ENCODE results near the gene TRPC4. TPM values are rescaled to one million over a fixed set of nuclear protein-coding genes. Genes with fewer than 3 reads are reported as not detected.

Gene TRPC4
- total and polyA plus RNA-seq, 2 donors (not counting 1 experiment from before 2014, with no cell fraction given): not detected

DNA sequence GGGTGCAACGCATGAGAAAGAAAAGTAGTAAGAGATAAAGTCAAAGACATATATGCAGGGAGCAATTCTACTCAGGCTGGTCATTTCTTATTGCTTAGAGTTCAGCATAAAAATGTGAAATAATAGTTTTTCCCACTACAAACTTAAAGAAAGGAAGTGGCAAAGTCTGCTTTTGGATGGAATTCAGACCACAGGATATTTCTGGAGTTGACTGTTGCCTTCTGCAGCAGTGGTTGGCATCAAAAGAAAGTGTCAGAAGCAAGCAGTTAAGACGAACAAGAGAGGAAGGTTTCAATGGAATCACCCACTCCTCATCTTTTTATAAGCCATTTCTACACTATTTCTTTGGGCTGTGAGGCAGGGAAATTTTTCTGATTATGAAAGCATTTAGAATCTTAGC is 36.2 kb upstream of the TRPC4 start:
- no peak overlapping the region for H3K4me3 ChIP-seq (ENCODE audit: control extremely low read depth in 1 of 5, extremely low read depth in 1 of 5, insufficient read depth in 1 of 5, low read depth in 2 of 5, low read length in 4 of 5)
- Mint-ChIP-seq H3K4me1 (no peaks in the 10 kb centered on the region), H3K4me3 (no peak overlapping the region), H3K9me3 (ENCODE audit: insufficient read depth) (peaks cover 2% of the 10 kb centered on the region), H3K27ac (no peak overlapping the region), H3K27me3 (no peaks in the 10 kb centered on the region)
- no peak overlapping the region for H3K9ac ChIP-seq (ENCODE audit: low read length)
- no peak overlapping the region for H2AFZ ChIP-seq (ENCODE audit: insufficient read depth, low read depth, low read length, poor library complexity, severe bottlenecking)
- no peaks in the 10 kb centered on the region for H3K27me3 ChIP-seq (replicated peaks in 1 of 4; ENCODE audit: control extremely low read depth in 1 of 4, control insufficient read depth in 3 of 4, insufficient read depth in 4 of 4, low read length in 3 of 4)
- TF ChIP-seq, protein P1, sequence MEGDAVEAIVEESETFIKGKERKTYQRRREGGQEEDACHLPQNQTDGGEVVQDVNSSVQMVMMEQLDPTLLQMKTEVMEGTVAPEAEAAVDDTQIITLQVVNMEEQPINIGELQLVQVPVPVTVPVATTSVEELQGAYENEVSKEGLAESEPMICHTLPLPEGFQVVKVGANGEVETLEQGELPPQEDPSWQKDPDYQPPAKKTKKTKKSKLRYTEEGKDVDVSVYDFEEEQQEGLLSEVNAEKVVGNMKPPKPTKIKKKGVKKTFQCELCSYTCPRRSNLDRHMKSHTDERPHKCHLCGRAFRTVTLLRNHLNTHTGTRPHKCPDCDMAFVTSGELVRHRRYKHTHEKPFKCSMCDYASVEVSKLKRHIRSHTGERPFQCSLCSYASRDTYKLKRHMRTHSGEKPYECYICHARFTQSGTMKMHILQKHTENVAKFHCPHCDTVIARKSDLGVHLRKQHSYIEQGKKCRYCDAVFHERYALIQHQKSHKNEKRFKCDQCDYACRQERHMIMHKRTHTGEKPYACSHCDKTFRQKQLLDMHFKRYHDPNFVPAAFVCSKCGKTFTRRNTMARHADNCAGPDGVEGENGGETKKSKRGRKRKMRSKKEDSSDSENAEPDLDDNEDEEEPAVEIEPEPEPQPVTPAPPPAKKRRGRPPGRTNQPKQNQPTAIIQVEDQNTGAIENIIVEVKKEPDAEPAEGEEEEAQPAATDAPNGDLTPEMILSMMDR (IDR thresholded peaks at IDR 0.05): no peak
- no peak for TF ChIP-seq EZH2 (IDR thresholded peaks at IDR 0.05; ENCODE audit: borderline replicate concordance, insufficient read depth, low read depth, low read length, poor library complexity, severe bottlenecking)
- 83% methylated on average over 1 of the region's 2 CpGs for WGBS (ENCODE audit: insufficient coverage)
- H3K4me2 ChIP-seq (replicated peaks; ENCODE audit: low read depth, low read length, poor library complexity, severe bottlenecking): no peak overlapping the region
- no peak for ATAC-seq (ENCODE audit: low read depth)
- DNase-seq: no peak
- POLR2A ChIA-PET: no interaction called here
- no peaks in the 10 kb centered on the region for H3K79me2 ChIP-seq (ENCODE audit: control insufficient read depth, insufficient read depth, low read length)
- H3K36me3 ChIP-seq (replicated peaks in 1 of 2; ENCODE audit: control extremely low read depth in 1 of 2, control insufficient read depth in 1 of 2, extremely low read depth in 1 of 2, insufficient read depth in 2 of 2, low read length in 1 of 2): no peaks in the 10 kb centered on the region
- H3K27ac ChIP-seq (ENCODE audit: low read length in 2 of 2): no peak overlapping the region
- intact Hi-C loops (cut with micrococcal nuclease): no loop called here
- no peaks in the 10 kb centered on the region for H3K9me3 ChIP-seq (ENCODE audit: control extremely low read depth in 1 of 3, control insufficient read depth in 2 of 3, insufficient read depth in 1 of 3, low read length in 2 of 3)
- no peaks in the 10 kb centered on the region for H4K20me1 ChIP-seq (ENCODE audit: control insufficient read depth, insufficient read depth, low read length, poor library complexity, severe bottlenecking)
- CTCF ChIA-PET: no interaction called here
- H3K4me1 ChIP-seq (ENCODE audit: control insufficient read depth in 2 of 2, insufficient read depth in 2 of 2, low read length in 2 of 2): no peaks in the 10 kb centered on the region

DNA sequence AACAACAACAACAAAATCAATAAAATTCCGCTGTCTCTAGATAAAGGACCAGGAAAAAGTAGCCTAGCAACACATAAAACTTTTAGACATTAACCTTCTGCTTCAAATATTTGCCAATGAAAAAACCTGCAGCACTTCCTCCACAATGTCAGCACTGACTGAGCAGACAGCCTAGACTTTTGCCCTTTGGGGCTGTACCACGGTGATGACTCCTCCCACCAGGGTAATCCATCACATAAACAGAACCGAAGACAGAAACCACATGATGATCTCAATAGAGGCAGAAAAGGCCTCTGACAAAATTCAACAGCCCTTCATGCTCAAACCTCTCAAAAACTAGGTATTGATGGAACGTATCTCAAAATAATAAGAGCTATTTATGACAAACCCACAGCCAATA is 30.2 kb upstream of the TRPC4 start:
- H3K27ac ChIP-seq (ENCODE audit: low read length in 2 of 2): no peak overlapping the region
- no peaks in the 10 kb centered on the region for H3K79me2 ChIP-seq (ENCODE audit: control insufficient read depth, insufficient read depth, low read length)
- intact Hi-C loops (cut with micrococcal nuclease): no loop called here
- H3K27me3 ChIP-seq (replicated peaks in 1 of 4; ENCODE audit: control extremely low read depth in 1 of 4, control insufficient read depth in 3 of 4, insufficient read depth in 4 of 4, low read length in 3 of 4): no peaks in the 10 kb centered on the region
- Mint-ChIP-seq H3K27ac (no peak overlapping the region), H3K4me1 (no peaks in the 10 kb centered on the region), H3K4me3 (no peak overlapping the region), H3K27me3 (no peaks in the 10 kb centered on the region), H3K9me3 (ENCODE audit: insufficient read depth) (peaks cover 2% of the 10 kb centered on the region)
- DNase-seq: no peak
- H4K20me1 ChIP-seq (ENCODE audit: control insufficient read depth, insufficient read depth, low read length, poor library complexity, severe bottlenecking): no peaks in the 10 kb centered on the region
- H3K4me3 ChIP-seq (ENCODE audit: control extremely low read depth in 1 of 5, extremely low read depth in 1 of 5, insufficient read depth in 1 of 5, low read depth in 2 of 5, low read length in 4 of 5): no peak overlapping the region
- TF ChIP-seq, protein P1 (IDR thresholded peaks at IDR 0.05): no peak
- TF ChIP-seq EZH2 (IDR thresholded peaks at IDR 0.05; ENCODE audit: borderline replicate concordance, insufficient read depth, low read depth, low read length, poor library complexity, severe bottlenecking): no peak
- 56% methylated on average over 3 of the region's 4 CpGs for WGBS (ENCODE audit: insufficient coverage)
- POLR2A ChIA-PET: no interaction called here
- no peaks in the 10 kb centered on the region for H3K9me3 ChIP-seq (ENCODE audit: control extremely low read depth in 1 of 3, control insufficient read depth in 2 of 3, insufficient read depth in 1 of 3, low read length in 2 of 3)
- H3K4me2 ChIP-seq (replicated peaks; ENCODE audit: low read depth, low read length, poor library complexity, severe bottlenecking): no peak overlapping the region
- CTCF ChIA-PET: no interaction called here
- H2AFZ ChIP-seq (ENCODE audit: insufficient read depth, low read depth, low read length, poor library complexity, severe bottlenecking): no peak overlapping the region
- no peaks in the 10 kb centered on the region for H3K36me3 ChIP-seq (replicated peaks in 1 of 2; ENCODE audit: control extremely low read depth in 1 of 2, control insufficient read depth in 1 of 2, extremely low read depth in 1 of 2, insufficient read depth in 2 of 2, low read length in 1 of 2)
- H3K4me1 ChIP-seq (ENCODE audit: control insufficient read depth in 2 of 2, insufficient read depth in 2 of 2, low read length in 2 of 2): no peaks in the 10 kb centered on the region
- no peak overlapping the region for H3K9ac ChIP-seq (ENCODE audit: low read length)
- no peak for ATAC-seq (ENCODE audit: low read depth)
